ENCODE results near the gene DNAL1. TPM values are rescaled to one million over a fixed set of nuclear protein-coding genes. Genes with fewer than 3 reads are reported as not detected.

The DNAL1 gene
- total RNA-seq, 4 donors from 2014 or later = 7.7 to 11.5 (median 8.1) TPM

- no peak for DNase-seq (ENCODE audit: low spot score)
- no peak for ATAC-seq (ENCODE audit: low FRiP score)
- TF ChIP-seq, protein P1, sequence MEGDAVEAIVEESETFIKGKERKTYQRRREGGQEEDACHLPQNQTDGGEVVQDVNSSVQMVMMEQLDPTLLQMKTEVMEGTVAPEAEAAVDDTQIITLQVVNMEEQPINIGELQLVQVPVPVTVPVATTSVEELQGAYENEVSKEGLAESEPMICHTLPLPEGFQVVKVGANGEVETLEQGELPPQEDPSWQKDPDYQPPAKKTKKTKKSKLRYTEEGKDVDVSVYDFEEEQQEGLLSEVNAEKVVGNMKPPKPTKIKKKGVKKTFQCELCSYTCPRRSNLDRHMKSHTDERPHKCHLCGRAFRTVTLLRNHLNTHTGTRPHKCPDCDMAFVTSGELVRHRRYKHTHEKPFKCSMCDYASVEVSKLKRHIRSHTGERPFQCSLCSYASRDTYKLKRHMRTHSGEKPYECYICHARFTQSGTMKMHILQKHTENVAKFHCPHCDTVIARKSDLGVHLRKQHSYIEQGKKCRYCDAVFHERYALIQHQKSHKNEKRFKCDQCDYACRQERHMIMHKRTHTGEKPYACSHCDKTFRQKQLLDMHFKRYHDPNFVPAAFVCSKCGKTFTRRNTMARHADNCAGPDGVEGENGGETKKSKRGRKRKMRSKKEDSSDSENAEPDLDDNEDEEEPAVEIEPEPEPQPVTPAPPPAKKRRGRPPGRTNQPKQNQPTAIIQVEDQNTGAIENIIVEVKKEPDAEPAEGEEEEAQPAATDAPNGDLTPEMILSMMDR (IDR thresholded peaks at IDR 0.05) = no peak
Measured at GRCh38 chr14:73662487-73662943, 17.7 kb downstream of the DNAL1 start.

DNA sequence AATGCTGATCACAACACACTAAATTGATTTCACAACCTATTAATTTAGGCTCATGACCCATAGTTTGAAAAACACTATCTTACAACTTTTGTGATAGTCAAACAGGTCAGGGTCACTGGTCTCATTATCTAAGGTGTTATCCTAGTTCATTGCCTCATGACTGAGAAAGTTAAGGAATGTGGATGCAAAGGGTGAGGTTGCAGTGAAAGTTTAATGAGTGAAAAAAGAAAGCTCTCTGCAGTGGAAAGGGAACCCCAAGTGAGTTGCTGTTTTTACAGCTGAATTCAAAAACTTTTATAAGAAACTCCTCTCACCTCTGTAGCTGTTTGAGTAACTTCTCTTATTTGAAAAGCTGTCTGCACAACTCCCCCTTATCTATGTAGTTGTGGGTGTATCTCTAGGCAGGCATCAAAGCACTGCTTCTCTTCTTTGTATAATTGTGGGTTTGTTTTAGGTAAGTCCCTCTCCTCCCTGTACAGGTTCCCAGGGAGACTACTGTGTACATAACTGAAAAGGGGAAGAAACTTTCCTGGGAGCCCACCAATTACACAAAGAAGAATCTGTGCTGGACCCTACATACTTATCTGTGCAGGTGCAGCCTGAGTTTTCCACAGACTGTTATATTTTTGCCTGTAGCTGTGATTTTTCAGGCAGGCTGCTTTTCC lies 18.9 kb downstream of the DNAL1 start:
- DNase-seq (ENCODE audit: low spot score) (no peak), ATAC-seq (ENCODE audit: low FRiP score) (no peak)
- TF ChIP-seq, protein P1 (IDR thresholded peaks at IDR 0.05) = no peak

DNA sequence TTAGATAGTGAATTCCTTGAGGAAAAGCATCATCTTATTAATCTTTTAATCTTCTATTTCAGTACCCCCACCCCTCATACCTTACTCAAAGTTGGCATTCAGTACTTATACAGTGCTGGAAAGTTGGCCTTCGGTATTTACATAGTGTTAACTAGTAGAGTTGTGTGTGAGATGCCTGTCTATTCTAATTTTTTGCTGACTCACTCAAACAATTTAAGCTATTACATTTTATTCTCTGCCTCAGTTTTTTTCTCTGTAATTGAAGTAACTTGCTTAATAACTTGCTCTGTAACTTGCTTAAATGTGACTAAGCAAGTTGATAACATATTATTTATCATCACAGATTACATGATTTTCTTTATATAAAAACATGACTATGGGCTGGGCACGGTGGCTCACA lies 20.3 kb downstream of the DNAL1 start:
- TF ChIP-seq, protein P1 (IDR thresholded peaks at IDR 0.05) = no peak
- DNase-seq (ENCODE audit: low spot score) (no peak), ATAC-seq (ENCODE audit: low FRiP score) (no peak)

DNA sequence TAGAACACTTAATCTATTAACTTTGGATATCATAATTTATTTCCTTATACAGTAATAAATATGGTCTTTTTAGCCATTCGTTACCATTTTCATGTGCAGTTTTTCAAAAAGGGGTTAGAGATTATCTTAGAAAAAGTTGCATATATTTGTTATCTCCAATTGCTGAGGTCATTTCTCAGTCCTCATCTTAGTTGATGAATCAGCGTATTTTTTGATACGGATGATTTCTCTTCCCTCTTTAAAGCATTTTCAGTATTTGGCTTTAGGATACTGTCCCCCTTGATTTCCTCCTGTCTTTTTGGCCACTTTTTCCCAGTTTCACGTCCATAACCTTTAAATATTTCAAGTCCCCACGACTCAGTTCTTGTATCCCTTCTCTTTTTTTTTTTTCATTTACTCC lies 21.8 kb downstream of the DNAL1 start:
- TF ChIP-seq, protein P1 (IDR thresholded peaks at IDR 0.05) = no peak
- no peak for DNase-seq (ENCODE audit: low spot score)

GRCh38 chr14:73667854-73668253 lies 23.1 kb downstream of the DNAL1 start:
- DNase-seq (ENCODE audit: low spot score) = no peak
- no peak for ATAC-seq (ENCODE audit: low FRiP score)
- TF ChIP-seq, protein P1 (IDR thresholded peaks at IDR 0.05) = no peak

More for the DNA sequence above, 21.8 kb downstream of the DNAL1 start:
- ATAC-seq (ENCODE audit: low FRiP score) = no peak

GRCh38 chr14:73674986-73675385 lies 30.2 kb downstream of the DNAL1 start:
- ATAC-seq (ENCODE audit: low FRiP score) (no peak), DNase-seq (ENCODE audit: low spot score) (no peak)
- TF ChIP-seq, protein P1 (IDR thresholded peaks at IDR 0.05) = no peak

DNA sequence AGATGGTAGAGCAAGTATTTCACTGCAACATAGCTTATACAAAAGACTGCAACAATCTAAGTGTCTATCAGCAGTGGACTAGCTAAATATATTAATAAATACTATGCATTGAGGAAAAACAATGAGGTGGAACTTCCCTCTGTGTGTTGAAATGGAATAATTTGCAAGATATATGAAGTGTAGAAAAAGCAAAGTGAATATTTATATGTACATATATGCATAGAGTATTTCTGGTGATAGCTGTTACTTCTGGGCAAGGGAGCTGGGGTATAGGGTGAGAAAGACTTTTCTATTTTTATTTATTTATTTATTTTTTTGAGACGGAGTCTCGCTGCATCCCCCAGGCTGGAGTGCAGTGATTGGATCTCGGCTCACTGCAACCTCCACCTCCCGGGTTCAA lies 33.9 kb downstream of the DNAL1 start:
- DNase-seq (ENCODE audit: low spot score) = no peak
- TF ChIP-seq, protein P1 (IDR thresholded peaks at IDR 0.05) = no peak

More for the DNA sequence above, 33.9 kb downstream of the DNAL1 start:
- no peak for ATAC-seq (ENCODE audit: low FRiP score)

Measured in omental fat pad (tissue), 4 donors.